Right lobe of liver (tissue), 4 donors: ENCODE measurements around the gene SULT2B1.

Experiments
- POLR2A ChIP-seq: fragments of 450-650 bp; IDR thresholded peaks from one replicate; pipeline ENCODE4 v1.6.1; 2017; ENCODE audit warnings: antibody characterized with exemption, mild to moderate bottlenecking
- TF ChIP-seq, protein P1 (sequence below), 4 donors: fragments of 200-600 bp in 3 of 4; fragments of 450-650 bp in 1 of 4; IDR thresholded peaks; one replicate each; pipeline versions ENCODE4 v1.5.1 to v1.8.0; 2016 to 2022; ENCODE audit warnings: antibody characterized with exemption in 4 of 4, mild to moderate bottlenecking in 2 of 4
- donor health status: DM: no; HTN: no; CAD: no.
- donor health status: DM: no; HTN: no; CAD: no.
- donor health status: DM: no; HTN: yes; CAD: no.

DNA sequence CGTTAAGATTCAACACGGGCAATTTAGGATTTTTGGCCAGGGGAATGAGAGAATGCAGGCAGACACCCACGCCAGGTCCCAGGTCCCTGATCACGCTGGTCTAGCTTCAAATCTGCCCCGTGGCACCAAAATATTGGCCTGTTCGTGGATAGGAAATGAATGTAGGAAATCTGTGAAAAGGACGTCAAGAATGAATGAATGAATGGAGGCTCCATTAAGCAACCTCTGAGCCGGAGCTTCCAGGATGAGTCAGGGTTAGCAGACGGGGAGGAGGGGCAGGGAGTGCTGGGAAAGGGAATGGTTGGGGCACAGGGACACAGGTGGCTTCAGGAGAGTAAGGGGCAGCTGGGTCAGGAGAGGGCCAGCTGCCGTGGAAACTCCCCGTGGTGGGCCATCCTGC is 4.2 kb downstream of the SULT2B1 start:
- TF ChIP-seq, protein P1, sequence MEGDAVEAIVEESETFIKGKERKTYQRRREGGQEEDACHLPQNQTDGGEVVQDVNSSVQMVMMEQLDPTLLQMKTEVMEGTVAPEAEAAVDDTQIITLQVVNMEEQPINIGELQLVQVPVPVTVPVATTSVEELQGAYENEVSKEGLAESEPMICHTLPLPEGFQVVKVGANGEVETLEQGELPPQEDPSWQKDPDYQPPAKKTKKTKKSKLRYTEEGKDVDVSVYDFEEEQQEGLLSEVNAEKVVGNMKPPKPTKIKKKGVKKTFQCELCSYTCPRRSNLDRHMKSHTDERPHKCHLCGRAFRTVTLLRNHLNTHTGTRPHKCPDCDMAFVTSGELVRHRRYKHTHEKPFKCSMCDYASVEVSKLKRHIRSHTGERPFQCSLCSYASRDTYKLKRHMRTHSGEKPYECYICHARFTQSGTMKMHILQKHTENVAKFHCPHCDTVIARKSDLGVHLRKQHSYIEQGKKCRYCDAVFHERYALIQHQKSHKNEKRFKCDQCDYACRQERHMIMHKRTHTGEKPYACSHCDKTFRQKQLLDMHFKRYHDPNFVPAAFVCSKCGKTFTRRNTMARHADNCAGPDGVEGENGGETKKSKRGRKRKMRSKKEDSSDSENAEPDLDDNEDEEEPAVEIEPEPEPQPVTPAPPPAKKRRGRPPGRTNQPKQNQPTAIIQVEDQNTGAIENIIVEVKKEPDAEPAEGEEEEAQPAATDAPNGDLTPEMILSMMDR (IDR thresholded peaks at IDR 0.05), result no peak
- TF ChIP-seq POLR2A, result no peak
